DOHH2 (cell line): ENCODE measurements around the gene ARHGAP40.

Experiments
- CTCF ChIP-seq: fragments of 200-600 bp; sonication (generic); IDR thresholded peaks from one replicate; pipeline ENCODE4 v1.5.1; 2014; ENCODE audit warnings: antibody characterized with exemption, mild to moderate bottlenecking, low read depth, low read length; ENCODE audit not compliant: poor library complexity, severe bottlenecking
- EZH2phosphoT487 ChIP-seq: fragments of 200-600 bp; sonication (generic); IDR thresholded peaks from 2 replicates; pipeline ENCODE4 v1.6.1; 2017; ENCODE audit warnings: borderline replicate concordance, mild to moderate bottlenecking, antibody characterized with exemption, low read length, moderate library complexity, mixed read lengths

DNA sequence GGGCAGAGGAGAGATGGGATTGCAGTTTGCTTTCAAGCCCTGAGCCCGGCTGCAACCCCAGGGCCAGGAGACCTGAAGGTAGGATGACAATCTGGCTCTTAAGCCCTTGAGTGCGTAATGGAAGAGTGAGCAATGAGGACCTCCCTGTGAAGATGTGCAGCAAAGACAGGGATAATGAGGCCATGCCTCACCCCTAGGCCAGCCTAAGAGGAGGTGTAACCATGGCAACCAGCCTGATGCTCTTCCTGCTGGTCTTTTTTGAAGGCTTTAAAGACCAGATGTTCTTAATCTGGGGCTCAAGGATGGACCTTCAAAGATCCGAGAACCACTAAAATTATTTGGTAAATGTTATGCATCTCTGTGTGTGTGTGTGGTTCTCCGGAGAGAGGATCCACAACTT is 8.2 kb downstream of the ARHGAP40 start:
- TF ChIP-seq CTCF: no peak
- no peak for TF ChIP-seq EZH2phosphoT487
